ENCODE measurements around the gene FCHO2.
"Not testable (repeated sequence)": the region's sequence is repeated elsewhere in the genome, so short reads cannot be mapped to it uniquely, and the experiment has no call there.

DNA sequence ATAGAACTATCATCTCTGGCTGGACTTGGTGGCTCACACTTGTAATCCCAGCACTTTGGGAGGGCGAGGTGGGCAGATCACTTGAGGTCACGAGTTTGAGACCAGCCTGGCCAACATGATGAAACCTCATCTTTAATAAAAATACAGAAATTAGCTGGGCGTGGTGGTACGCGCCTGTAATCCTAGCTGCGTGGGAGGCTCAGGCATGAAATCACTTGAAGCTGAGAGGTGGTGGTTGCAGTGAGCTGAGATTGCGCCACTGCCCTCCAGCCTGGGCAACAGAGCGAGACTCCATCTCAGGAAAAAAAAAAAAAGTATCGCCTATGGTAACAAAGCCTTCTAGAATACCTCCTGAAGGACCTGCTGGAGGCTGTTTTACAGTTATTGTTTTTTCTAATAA is 55.8 kb downstream of the FCHO2 start:
- not testable (repeated sequence) for TF ChIP-seq EP300 (IDR thresholded peaks at IDR 0.05)
- TF ChIP-seq, protein P1, sequence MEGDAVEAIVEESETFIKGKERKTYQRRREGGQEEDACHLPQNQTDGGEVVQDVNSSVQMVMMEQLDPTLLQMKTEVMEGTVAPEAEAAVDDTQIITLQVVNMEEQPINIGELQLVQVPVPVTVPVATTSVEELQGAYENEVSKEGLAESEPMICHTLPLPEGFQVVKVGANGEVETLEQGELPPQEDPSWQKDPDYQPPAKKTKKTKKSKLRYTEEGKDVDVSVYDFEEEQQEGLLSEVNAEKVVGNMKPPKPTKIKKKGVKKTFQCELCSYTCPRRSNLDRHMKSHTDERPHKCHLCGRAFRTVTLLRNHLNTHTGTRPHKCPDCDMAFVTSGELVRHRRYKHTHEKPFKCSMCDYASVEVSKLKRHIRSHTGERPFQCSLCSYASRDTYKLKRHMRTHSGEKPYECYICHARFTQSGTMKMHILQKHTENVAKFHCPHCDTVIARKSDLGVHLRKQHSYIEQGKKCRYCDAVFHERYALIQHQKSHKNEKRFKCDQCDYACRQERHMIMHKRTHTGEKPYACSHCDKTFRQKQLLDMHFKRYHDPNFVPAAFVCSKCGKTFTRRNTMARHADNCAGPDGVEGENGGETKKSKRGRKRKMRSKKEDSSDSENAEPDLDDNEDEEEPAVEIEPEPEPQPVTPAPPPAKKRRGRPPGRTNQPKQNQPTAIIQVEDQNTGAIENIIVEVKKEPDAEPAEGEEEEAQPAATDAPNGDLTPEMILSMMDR (IDR thresholded peaks at IDR 0.05), result not testable (repeated sequence)
